Measurements from ENCODE around the gene VCPKMT. TPM values are rescaled to one million over a fixed set of nuclear protein-coding genes. Genes with fewer than 3 reads are reported as not detected.

The VCPKMT gene
- total RNA-seq, 1 donor from 2014 or later = 23.5 TPM

DNA sequence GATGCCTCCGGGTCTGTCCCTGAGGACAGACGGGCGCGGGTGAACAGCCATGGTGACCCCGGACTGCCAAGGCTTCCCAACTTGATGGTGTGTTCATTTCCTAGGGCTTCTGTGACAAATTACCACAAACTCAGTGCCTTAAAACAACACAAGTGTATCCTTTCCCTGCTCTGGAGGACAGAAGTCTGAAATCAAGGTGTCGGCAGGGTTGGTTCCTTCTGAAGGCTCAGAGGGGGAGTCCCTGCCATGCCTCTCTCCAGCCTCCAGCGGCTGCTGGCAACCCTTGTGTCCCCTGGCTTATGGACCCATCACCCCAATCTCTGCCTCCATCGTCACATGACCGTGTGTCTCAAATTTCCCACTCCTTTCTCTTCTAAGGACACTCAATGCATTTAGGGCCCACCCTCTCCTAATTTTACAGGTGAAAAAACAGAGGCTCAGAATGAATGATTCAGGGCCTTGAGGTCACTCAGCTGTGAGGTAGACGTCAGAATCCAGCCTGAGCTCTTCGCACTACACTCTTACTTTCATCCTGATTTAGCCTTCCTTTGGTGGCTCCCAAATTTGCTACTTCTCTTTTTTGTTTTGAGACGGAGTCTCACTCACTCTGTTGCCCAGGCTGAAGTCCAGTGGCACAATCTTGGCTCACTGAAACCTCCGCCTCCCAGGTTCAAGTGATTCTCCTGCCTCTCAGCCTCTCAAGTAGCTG is 45.4 kb downstream of the VCPKMT start:
- no peak overlapping the region for H3K27ac Mint-ChIP-seq
- Histone ChIP-seq H3F3A (ENCODE audit: low read depth) (no peaks in the 10 kb centered on the region), H3K79me2 (ENCODE audit: low read depth) (no peaks in the 10 kb centered on the region)

DNA sequence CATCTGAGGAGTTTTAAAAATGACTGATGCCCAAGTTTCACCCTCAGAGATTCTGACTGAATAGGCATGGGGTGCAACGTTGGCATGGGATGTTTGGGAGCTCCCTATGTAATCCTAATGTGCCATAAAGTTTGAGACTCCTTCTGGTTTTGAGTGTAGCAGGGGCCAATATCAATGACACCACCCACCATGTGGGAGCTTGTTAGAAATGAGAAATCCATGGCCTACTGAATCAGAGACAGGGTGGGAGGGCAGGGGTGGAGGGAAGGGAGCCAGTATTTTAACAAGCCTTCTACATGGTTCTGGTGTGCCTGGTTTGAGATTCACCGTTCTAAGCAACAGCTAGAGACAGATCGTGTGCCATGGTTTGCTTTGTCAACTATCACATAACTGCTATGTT is 46.1 kb downstream of the VCPKMT start:
- no peak overlapping the region for H3K27ac ChIP-seq
- Mint-ChIP-seq H3K27ac (no peak overlapping the region), H3K4me3 (no peak overlapping the region), H3K27me3 (ENCODE audit: insufficient read depth, low read depth) (no peaks in the 10 kb centered on the region), H3K36me3 (peaks cover 7% of the 10 kb centered on the region), H3K4me1 (no peaks in the 10 kb centered on the region), H3K9me3 (peaks cover 13% of the 10 kb centered on the region)
- no peaks in the 10 kb centered on the region for H3K79me2 ChIP-seq (ENCODE audit: low read depth)
- no peak overlapping the region for H3K4me3 ChIP-seq
- H3K4me2 ChIP-seq = no peak overlapping the region
- no peaks in the 10 kb centered on the region for H3K27me3 ChIP-seq
- no peak for TF ChIP-seq EZH2 (IDR thresholded peaks at IDR 0.05)
- no peak for TF ChIP-seq EZH2phosphoT487 (IDR thresholded peaks at IDR 0.05)
- TF ChIP-seq, protein P1, sequence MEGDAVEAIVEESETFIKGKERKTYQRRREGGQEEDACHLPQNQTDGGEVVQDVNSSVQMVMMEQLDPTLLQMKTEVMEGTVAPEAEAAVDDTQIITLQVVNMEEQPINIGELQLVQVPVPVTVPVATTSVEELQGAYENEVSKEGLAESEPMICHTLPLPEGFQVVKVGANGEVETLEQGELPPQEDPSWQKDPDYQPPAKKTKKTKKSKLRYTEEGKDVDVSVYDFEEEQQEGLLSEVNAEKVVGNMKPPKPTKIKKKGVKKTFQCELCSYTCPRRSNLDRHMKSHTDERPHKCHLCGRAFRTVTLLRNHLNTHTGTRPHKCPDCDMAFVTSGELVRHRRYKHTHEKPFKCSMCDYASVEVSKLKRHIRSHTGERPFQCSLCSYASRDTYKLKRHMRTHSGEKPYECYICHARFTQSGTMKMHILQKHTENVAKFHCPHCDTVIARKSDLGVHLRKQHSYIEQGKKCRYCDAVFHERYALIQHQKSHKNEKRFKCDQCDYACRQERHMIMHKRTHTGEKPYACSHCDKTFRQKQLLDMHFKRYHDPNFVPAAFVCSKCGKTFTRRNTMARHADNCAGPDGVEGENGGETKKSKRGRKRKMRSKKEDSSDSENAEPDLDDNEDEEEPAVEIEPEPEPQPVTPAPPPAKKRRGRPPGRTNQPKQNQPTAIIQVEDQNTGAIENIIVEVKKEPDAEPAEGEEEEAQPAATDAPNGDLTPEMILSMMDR (IDR thresholded peaks at IDR 0.05) = no peak
- no peak overlapping the region for H2AFZ ChIP-seq (replicated peaks)
- no peak overlapping the region for H3K9ac ChIP-seq
- no peaks in the 10 kb centered on the region for H3K4me1 ChIP-seq
- no peaks in the 10 kb centered on the region for H3K36me3 ChIP-seq
- H4K20me1 ChIP-seq (ENCODE audit: low read depth) = no peaks in the 10 kb centered on the region
- H3F3A ChIP-seq (ENCODE audit: low read depth) = no peaks in the 10 kb centered on the region
- no peak for DNase-seq (ENCODE audit: low spot score)
- no peaks in the 10 kb centered on the region for H3K9me3 ChIP-seq (ENCODE audit: low read depth)

More for the DNA sequence above, 45.4 kb downstream of the VCPKMT start:
- H3K9me3 Mint-ChIP-seq = peaks cover 13% of the 10 kb centered on the region
- Histone ChIP-seq H3K9me3 (ENCODE audit: low read depth) (no peaks in the 10 kb centered on the region), H3K27ac (no peak overlapping the region), H3K4me2 (no peak overlapping the region), H3K9ac (no peak overlapping the region), H4K20me1 (ENCODE audit: low read depth) (no peaks in the 10 kb centered on the region), H3K4me1 (no peaks in the 10 kb centered on the region), H3K36me3 (no peaks in the 10 kb centered on the region), H3K4me3 (no peak overlapping the region), H3K27me3 (no peaks in the 10 kb centered on the region), H2AFZ (replicated peaks) (no peak overlapping the region)
- TF ChIP-seq EZH2phosphoT487 (IDR thresholded peaks at IDR 0.05) (no peak), EZH2 (IDR thresholded peaks at IDR 0.05) (no peak)
- TF ChIP-seq, protein P1 (IDR thresholded peaks at IDR 0.05) = no peak
- no peak overlapping the region for H3K4me3 Mint-ChIP-seq
- H3K4me1 Mint-ChIP-seq = no peaks in the 10 kb centered on the region
- no peak for DNase-seq (ENCODE audit: low spot score)
- H3K36me3 Mint-ChIP-seq = peaks cover 7% of the 10 kb centered on the region
- H3K27me3 Mint-ChIP-seq (ENCODE audit: insufficient read depth, low read depth) = no peaks in the 10 kb centered on the region

DNA sequence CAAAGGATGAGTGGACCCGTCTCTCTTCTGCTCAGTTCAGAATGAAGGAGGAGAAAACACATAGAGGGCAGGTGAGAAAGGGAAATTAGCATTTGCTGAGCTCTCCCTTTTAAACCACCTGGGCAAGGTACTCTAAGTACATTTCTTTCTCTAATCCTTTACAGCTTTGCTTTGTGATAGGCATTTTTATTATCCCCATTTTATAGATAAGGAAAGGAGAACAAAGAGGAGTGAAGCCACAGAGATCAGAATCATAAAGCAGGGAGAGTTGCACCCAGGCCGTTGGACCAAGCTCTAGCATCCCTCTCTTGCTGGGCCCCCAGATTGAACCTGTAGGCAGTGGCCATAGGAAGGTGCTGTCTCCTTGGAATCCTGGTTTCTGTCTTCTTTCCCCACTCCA is 47.0 kb downstream of the VCPKMT start:
- H3K79me2 ChIP-seq (ENCODE audit: low read depth) = no peaks in the 10 kb centered on the region
- H3K4me3 Mint-ChIP-seq = no peak overlapping the region

More for the DNA sequence above, 47.0 kb downstream of the VCPKMT start:
- no peaks in the 10 kb centered on the region for H3K4me1 Mint-ChIP-seq
- no peak overlapping the region for H2AFZ ChIP-seq (replicated peaks)
- H3K9me3 Mint-ChIP-seq = peaks cover 13% of the 10 kb centered on the region
- no peaks in the 10 kb centered on the region for H3K27me3 Mint-ChIP-seq (ENCODE audit: insufficient read depth, low read depth)
- H3K36me3 ChIP-seq = no peaks in the 10 kb centered on the region
- TF ChIP-seq EZH2phosphoT487 (IDR thresholded peaks at IDR 0.05) (no peak), EZH2 (IDR thresholded peaks at IDR 0.05) (no peak)
- TF ChIP-seq, protein P1 (IDR thresholded peaks at IDR 0.05) = no peak
- no peak overlapping the region for H3K4me2 ChIP-seq
- H3F3A ChIP-seq (ENCODE audit: low read depth) = no peaks in the 10 kb centered on the region
- H3K4me1 ChIP-seq = no peaks in the 10 kb centered on the region
- H3K9me3 ChIP-seq (ENCODE audit: low read depth) = no peaks in the 10 kb centered on the region
- no peak overlapping the region for H3K4me3 ChIP-seq
- no peaks in the 10 kb centered on the region for H3K27me3 ChIP-seq
- H3K36me3 Mint-ChIP-seq = peaks cover 7% of the 10 kb centered on the region
- no peak overlapping the region for H3K27ac ChIP-seq
- DNase-seq (ENCODE audit: low spot score) = no peak
- no peak overlapping the region for H3K9ac ChIP-seq
- H3K27ac Mint-ChIP-seq = no peak overlapping the region
- no peaks in the 10 kb centered on the region for H4K20me1 ChIP-seq (ENCODE audit: low read depth)

All from neural progenitor cell (in vitro differentiated cells).